ENCODE data around the gene VPS13D. TPM values are rescaled to one million over a fixed set of nuclear protein-coding genes. Genes with fewer than 3 reads are reported as not detected.

VPS13D gene
- total and polyA plus RNA-seq, 2 donors (not counting 3 experiments of a cell fraction or from before 2014, with no cell fraction given): 13.6 to 48.5 TPM

- Histone ChIP-seq H3K9me3 (replicated peaks; ENCODE audit: control insufficient read depth, insufficient read depth, low read length) (no peaks in the 10 kb centered on the region), H3K36me3 (ENCODE audit: control insufficient read depth in 2 of 2, extremely low read depth in 1 of 2, insufficient read depth in 2 of 2, low read length in 2 of 2) (no peaks in the 10 kb centered on the region), H4K20me1 (replicated peaks; ENCODE audit: control insufficient read depth, extremely low read depth, insufficient read depth, low read length) (no peaks in the 10 kb centered on the region), H3K4me1 (ENCODE audit: control insufficient read depth, extremely low read depth, insufficient read depth, low read length) (peaks cover 15% of the 10 kb centered on the region), H3K4me3 (replicated peaks in 1 of 3; ENCODE audit: insufficient read depth in 1 of 3, low read depth in 1 of 3, low read length in 3 of 3) (no peak overlapping the region), H3K4me2 (ENCODE audit: insufficient read depth, low read length) (no peak overlapping the region), H3K79me2 (ENCODE audit: control insufficient read depth, insufficient read depth, low read length) (no peaks in the 10 kb centered on the region), H3K9ac (replicated peaks; ENCODE audit: extremely low read depth, insufficient read depth, low read length) (no peak overlapping the region), H3K27ac (ENCODE audit: insufficient read depth, low read depth, low read length) (no peak overlapping the region), H2AFZ (ENCODE audit: low read depth, low read length) (no peak overlapping the region), H3K27me3 (ENCODE audit: control insufficient read depth in 2 of 2, insufficient read depth in 2 of 2, low read length in 2 of 2) (no peaks in the 10 kb centered on the region), H3K9me1 (replicated peaks; ENCODE audit: control insufficient read depth, extremely low read depth, insufficient read depth, low read length) (no peaks in the 10 kb centered on the region)
- intact Hi-C loops (cut with micrococcal nuclease): no loop called here
- TF ChIP-seq POLR2AphosphoS5 (IDR thresholded peaks at IDR 0.05; ENCODE audit: insufficient read depth, low read depth, low read length) (no peak), GATA2 (IDR thresholded peaks at IDR 0.05; ENCODE audit: insufficient read depth, insufficient read length, low read depth, low read length) (no peak), POLR2A (IDR thresholded peaks at IDR 0.05; ENCODE audit: low read depth, low read length) (no peak), JUN (IDR thresholded peaks at IDR 0.05; ENCODE audit: borderline replicate concordance, insufficient read depth, insufficient read length, low read depth) (no peak), FOS (IDR thresholded peaks at IDR 0.05; ENCODE audit: borderline replicate concordance, insufficient read depth, low read length) (no peak), MAX (IDR thresholded peaks at IDR 0.05; ENCODE audit: insufficient read depth, insufficient read length) (no peak), MYC (IDR thresholded peaks at IDR 0.05; ENCODE audit: low read depth, low read length) (no peak)
- no TSS peak for BruUV-seq (replicated peaks)
- DNase-seq (ENCODE audit: low read depth, low spot score): no peak
- ChIA-PET CTCF (interaction anchor here (0.8 to 1.2 kb wide), 3 partner anchors 11 to 38 kb away, joined by 3 to 4 read pairs (median 3); no protein-coding TSS in a partner anchor), POLR2A (interaction anchor here (0.6 kb wide), 1 partner anchor 16 kb away, joined by 6 read pairs; no protein-coding TSS in a partner anchor)
- dilution Hi-C loops (cut with MboI; ENCODE audit: extremely low pct_ligation_motif_present, low sequenced_read_pairs): no loop called here
- no peak for FAIRE-seq
These were observed 242.4 kb downstream of the VPS13D start for GRCh38 chr1:12472156-12472797.

Measured in endothelial cell of umbilical vein (primary cell).